HG02981 (cell line): ENCODE results near the gene NME4.

Source experiments
- ATAC-seq: cut with Tn5 transposase; IDR thresholded peaks from one replicate; pipeline ENCODE4 v1.9.1; 2021; ENCODE audit warnings: mild to moderate bottlenecking, moderate library complexity; ENCODE audit not compliant: unreplicated experiment

Gene NME4

DNA sequence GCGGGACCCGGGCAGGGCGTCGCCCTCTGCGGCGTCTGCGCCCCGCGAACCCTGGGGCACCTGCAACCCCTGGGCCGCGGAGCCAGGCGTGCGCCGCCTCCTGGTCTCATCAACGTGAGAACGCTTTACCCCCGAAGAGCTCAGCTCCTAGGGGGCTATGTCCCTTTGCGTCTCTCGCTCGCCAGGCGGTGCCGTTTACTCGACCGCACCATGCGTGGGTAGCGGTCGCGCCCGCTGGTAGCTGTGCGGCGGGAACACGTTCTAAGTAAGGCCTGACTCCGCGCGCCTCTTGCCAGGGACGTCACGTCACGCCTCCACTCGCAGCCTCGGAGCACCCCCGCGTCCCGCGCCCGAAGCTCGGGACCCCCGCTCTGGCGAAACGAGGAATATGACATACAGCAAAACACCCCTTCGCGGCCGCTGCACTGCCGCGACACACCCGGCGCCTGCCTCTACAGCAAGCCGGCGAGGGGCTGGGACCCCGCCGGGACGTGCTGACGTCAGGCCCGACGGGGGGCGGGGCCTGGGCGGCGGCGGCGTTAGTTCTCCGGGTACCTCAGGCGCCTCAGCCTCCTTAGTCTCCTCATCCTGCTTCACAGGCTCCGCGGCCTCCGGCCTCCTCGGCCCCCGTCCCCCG is 28.2 kb downstream of the NME4 start, which contains the start of gene RAB11FIP3:
RAB11FIP3 (plus strand) TSS at position 568 of the 637 bp plus-strand sequence. CDS start 358 bp downstream, outside the sequence.
- peak; percentile 85 for ATAC-seq

- ATAC-seq: peak; percentile 26
These were observed 28.7 kb downstream of the NME4 start for GRCh38 chr16:425740-426114.

DNA sequence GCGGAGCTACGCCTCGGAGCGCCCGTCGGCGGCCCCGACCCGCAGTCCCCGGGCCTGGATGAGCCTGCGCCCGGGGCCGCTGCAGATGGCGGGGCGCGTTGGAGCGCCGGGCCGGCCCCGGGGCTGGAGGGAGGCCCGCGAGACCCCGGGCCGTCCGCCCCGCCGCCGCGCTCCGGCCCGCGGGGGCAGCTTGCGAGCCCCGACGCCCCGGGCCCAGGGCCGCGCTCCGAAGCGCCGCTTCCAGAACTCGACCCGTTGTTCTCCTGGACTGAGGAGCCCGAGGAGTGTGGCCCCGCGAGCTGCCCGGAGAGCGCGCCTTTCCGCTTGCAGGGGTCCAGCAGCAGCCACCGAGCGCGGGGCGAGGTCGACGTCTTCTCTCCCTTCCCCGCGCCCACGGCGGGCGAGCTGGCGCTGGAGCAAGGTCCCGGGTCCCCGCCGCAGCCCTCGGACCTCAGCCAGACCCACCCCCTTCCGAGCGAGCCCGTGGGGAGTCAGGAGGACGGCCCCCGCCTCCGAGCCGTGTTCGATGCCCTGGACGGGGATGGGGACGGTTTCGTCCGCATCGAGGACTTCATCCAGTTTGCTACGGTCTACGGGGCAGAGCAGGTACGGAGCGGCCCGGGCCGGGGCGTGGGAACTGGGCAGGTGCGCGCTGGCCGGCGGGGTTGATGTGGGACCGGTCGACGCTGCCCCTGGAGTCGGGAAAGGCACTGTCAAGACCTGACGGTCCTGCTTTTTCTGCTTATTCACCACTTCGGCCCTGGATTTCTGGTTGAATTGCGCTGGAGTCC is 29.3 kb downstream of the NME4 start:
- no peak for ATAC-seq

DNA sequence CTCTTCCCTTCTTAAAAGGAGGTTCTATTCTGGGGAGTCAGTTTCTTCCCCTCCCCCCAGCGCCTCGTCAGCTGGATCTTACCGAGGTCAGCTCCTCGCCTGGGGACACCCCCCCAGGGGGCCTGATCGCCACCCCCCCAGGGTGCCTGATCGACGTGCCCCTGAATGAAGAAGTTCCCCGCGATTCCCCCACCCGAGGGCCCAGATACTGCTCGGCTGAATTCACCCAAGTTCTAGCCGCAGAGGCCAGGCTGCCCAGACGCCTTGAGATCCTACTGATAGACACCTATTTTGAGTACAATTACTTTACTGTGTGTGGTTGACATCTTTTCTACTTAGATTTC is 29.9 kb downstream of the NME4 start:
- ATAC-seq: no peak

DNA sequence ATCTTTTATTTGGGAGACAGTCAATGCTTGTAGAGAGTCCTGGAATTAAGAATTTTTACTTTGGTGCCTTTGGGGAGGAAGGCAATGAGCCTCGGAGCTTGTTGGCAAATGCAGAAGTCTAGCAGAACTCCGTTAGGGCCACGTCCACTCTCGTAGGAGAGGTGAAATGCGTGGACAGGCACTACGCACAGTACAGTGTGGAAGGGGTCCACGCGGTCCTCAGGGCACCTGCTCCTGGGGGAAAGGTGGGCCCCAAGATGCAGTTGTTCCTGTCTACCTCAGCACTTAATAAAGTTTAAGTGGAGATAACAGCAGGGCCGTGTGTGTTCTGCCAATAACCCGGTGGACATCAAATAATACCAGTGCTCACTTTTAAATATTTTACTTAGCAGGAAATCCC is 30.3 kb downstream of the NME4 start:
- no peak for ATAC-seq

DNA sequence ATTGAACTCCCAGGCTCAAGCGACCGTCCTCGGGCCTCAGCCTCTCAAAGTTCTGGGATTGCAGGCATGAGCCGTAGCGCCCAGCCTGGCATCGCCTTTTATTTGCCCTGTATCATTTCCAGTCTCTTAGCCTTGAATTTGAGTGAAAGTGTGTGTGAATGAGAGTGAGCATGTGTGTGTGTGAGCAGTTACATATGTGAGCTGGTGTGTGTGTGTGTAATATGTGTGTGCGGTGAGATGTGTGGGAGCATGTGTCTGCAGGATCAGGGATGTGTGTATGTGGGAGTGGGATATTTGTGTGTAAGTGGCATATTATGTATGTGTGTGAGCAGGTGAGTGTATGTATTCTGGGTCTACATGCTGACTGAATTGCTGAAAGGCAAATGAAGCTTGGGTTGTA is 33.9 kb downstream of the NME4 start:
- ATAC-seq: no peak

GRCh38 chr16:440627-441026 is 43.6 kb downstream of the NME4 start:
- no peak for ATAC-seq

DNA sequence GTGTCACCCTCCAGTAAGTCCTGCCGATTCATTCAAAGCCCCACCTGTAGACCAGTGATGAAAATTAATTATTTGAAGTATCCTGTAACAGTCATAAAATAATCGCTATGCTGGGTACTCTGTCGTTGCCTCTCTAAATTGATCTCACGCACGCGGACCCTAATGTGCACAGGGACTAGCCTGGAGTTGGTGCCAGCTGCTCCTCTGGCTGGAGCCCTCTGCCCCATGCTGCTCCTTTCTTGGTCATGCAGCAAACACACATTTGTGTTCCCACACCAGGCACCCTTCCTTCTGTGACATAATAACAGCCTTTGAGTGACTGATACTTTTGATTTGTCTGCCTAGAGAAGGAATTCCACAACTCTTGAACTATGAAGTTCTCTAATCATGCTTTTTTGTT is 44.4 kb downstream of the NME4 start:
- ATAC-seq: no peak

GRCh38 chr16:442976-443375 is 46.0 kb downstream of the NME4 start:
- ATAC-seq: no peak

DNA sequence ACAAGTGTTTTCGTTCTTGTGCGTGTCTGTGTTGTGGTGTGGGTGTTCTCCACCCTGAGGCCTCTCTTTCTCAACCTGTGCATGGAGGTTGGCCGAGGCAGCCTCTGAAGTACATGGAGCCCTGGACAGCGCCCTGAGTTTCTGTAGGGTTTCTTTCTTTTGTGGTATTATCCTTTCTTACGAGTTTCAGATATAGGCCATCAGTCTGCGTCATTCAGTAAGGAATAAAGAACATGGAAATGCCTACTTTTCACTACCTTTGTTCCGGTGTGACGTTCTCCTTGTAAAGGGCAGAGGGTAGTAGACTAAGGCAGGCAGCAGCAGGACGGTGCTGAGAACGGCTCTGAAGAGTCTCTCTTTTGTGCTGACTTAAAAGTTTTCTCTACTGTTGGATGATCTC is 47.0 kb downstream of the NME4 start:
- no peak for ATAC-seq

- ATAC-seq: no peak
These were observed 48.6 kb downstream of the NME4 start for GRCh38 chr16:445566-445965.
